H1 (cell line): ENCODE data around the gene POLR2A. TPM values are rescaled to one million over a fixed set of nuclear protein-coding genes. Genes with fewer than 3 reads are reported as not detected.

Experiments
- CTCF ChIA-PET: fragments of 300-600 bp; sonication (Branson Sonifier 250); formaldehyde crosslinking; loops from one replicate; lab custom pipeline; 2021; ENCODE audit not compliant: partially characterized antibody; lab: Charles Lee
- POLR2A ChIA-PET: fragments of 300-600 bp; sonication (Branson Sonifier 250); formaldehyde crosslinking; loops from one replicate; lab custom pipeline; 2021; ENCODE audit warnings: inconsistent platforms; ENCODE audit not compliant: partially characterized antibody; lab: Charles Lee
- DNase-seq, 2 experiments: peaks; one replicate each; pipeline versions ENCODE4 v3.0.0 to v3.0.0-alpha.2; 2010 to 2022; ENCODE audit warnings: low spot score in 2 of 2, low read depth in 1 of 2, mixed read lengths in 1 of 2
- FAIRE-seq: peaks from 2 replicates; lab custom pipeline; 2011; peaks lifted over from hg19 to GRCh38; lab: Jason Lieb, UNC
- H2AFZ ChIP-seq: 2 replicates; pipeline ENCODE4 v1.8.1; 2012; ENCODE audit warnings: low read length, inconsistent platforms
- H2AK5ac ChIP-seq: 2 replicates; pipeline ENCODE4 v1.6.1; 2013; ENCODE audit warnings: low read depth, low read length
- H2BK120ac ChIP-seq: replicated peaks from 2 replicates; pipeline ENCODE3; 2013; ENCODE audit warnings: low read depth, low read length, inconsistent platforms
- H2BK12ac ChIP-seq: 2 replicates; pipeline ENCODE4 v1.6.1; 2013; ENCODE audit warnings: low read depth, low read length
- H2BK15ac ChIP-seq: 2 replicates; pipeline ENCODE4 v1.6.1; 2013; ENCODE audit warnings: low read length
- H2BK20ac ChIP-seq: 2 replicates; pipeline ENCODE4 v1.6.1; 2013; ENCODE audit warnings: low read length
- H2BK5ac ChIP-seq: 2 replicates; pipeline ENCODE4 v1.6.1; 2013; ENCODE audit warnings: low read depth, low read length
- H3K14ac ChIP-seq: 2 replicates; pipeline ENCODE4 v1.6.1; 2013; ENCODE audit warnings: inconsistent platforms; ENCODE audit not compliant: insufficient read length
- H3K18ac ChIP-seq: 2 replicates; pipeline ENCODE4 v1.6.1; 2013; ENCODE audit warnings: low read length; ENCODE audit errors: extremely low read depth
- H3K23ac ChIP-seq: 2 replicates; pipeline ENCODE4 v1.6.1; 2013; ENCODE audit warnings: inconsistent platforms; ENCODE audit not compliant: insufficient read length
- H3K23me2 ChIP-seq: 2 replicates; pipeline ENCODE4 v1.6.1; 2013; ENCODE audit warnings: low read depth, low read length
- H3K27ac ChIP-seq: 2 replicates; pipeline ENCODE4 v1.6.1; 2011; ENCODE audit warnings: low read depth, low read length, inconsistent platforms
- H3K27me3 ChIP-seq, 4 experiments: replicated peaks in 1 of 4; 1 replicate in 1 of 4; 2 replicates in 3 of 4; pipeline versions ENCODE4 v1.6.1 to v1.8.1; 2011 to 2013; ENCODE audit warnings: low read length in 3 of 4, mild to moderate bottlenecking in 3 of 4, inconsistent platforms in 2 of 4, mixed read lengths in 2 of 4, moderate library complexity in 1 of 4; ENCODE audit not compliant: control insufficient read depth in 3 of 4, insufficient read depth in 3 of 4; ENCODE audit errors: extremely low read depth in 1 of 4
- H3K36me3 ChIP-seq, 4 experiments: 2 replicates each; pipeline versions ENCODE4 v1.6.1 to v1.8.1; 2011 to 2013; ENCODE audit warnings: mild to moderate bottlenecking in 4 of 4, low read length in 3 of 4, moderate library complexity in 2 of 4, control low read depth in 1 of 4, inconsistent platforms in 1 of 4; ENCODE audit not compliant: insufficient read depth in 4 of 4, control insufficient read depth in 2 of 4
- H3K4ac ChIP-seq: replicated peaks from 2 replicates; pipeline ENCODE3; 2013; ENCODE audit warnings: low read length, low read depth, mixed read lengths, inconsistent platforms; ENCODE audit not compliant: insufficient read length
- H3K4me1 ChIP-seq, 4 experiments: replicated peaks in 1 of 4; 1 replicate in 1 of 4; 2 replicates in 3 of 4; pipeline versions ENCODE4 v1.6.1 to v1.8.1; 2011 to 2013; ENCODE audit warnings: low read length in 3 of 4, inconsistent platforms in 2 of 4, mixed read lengths in 1 of 4; ENCODE audit not compliant: insufficient read depth in 4 of 4, control insufficient read depth in 3 of 4
- H3K4me2 ChIP-seq, 2 experiments: 2 replicates each; pipeline versions ENCODE4 v1.6.1 to v1.8.1; 2011 to 2013; ENCODE audit warnings: low read depth in 2 of 2, low read length in 2 of 2, control low read depth in 1 of 2, inconsistent platforms in 1 of 2, mild to moderate bottlenecking in 1 of 2; ENCODE audit not compliant: insufficient read depth in 1 of 2
- H3K4me3 ChIP-seq, 4 experiments: fragments of 200-600, 300-600 bp in 1 of 4; sonication (generic), shearing (Covaris generic), sonication (Bioruptor Twin) in 1 of 4; 2 replicates each; pipeline versions ENCODE4 v1.5.1 to v1.8.1; 2011 to 2016; ENCODE audit warnings: low read length in 4 of 4, low read depth in 3 of 4, control low read depth in 2 of 4, inconsistent platforms in 2 of 4, mild to moderate bottlenecking in 2 of 4, mixed read lengths in 1 of 4, moderate library complexity in 1 of 4; ENCODE audit not compliant: insufficient read depth in 2 of 4; ENCODE audit errors: extremely low read depth in 1 of 4
- H3K56ac ChIP-seq: replicated peaks from 2 replicates; pipeline ENCODE3; 2013; ENCODE audit warnings: low read depth, mild to moderate bottlenecking, mixed read lengths, low read length, inconsistent platforms; ENCODE audit not compliant: insufficient read length
- H3K79me1 ChIP-seq: 2 replicates; pipeline ENCODE4 v1.6.1; 2013; ENCODE audit warnings: low read depth, low read length, control low read depth
- H3K79me2 ChIP-seq, 2 experiments: 2 replicates each; pipeline versions ENCODE4 v1.6.1 to v1.8.1; 2012 to 2013; ENCODE audit warnings: low read length in 2 of 2, mild to moderate bottlenecking in 2 of 2, inconsistent platforms in 1 of 2; ENCODE audit not compliant: insufficient read depth in 2 of 2, control insufficient read depth in 1 of 2
- H3K9ac ChIP-seq, 4 experiments: replicated peaks in 1 of 4; 1 replicate in 1 of 4; 2 replicates in 3 of 4; pipeline versions ENCODE4 v1.6.1 to v1.8.1; 2011 to 2013; ENCODE audit warnings: low read depth in 3 of 4, low read length in 3 of 4, control low read depth in 2 of 4, mild to moderate bottlenecking in 2 of 4, moderate library complexity in 2 of 4, inconsistent platforms in 1 of 4; ENCODE audit errors: extremely low read depth in 1 of 4
- H3K9me3 ChIP-seq, 2 experiments: 2 replicates each; pipeline versions ENCODE4 v1.6.1 to v1.8.1; 2012 to 2013; ENCODE audit warnings: mild to moderate bottlenecking in 2 of 2, moderate library complexity in 2 of 2, control low read depth in 1 of 2, inconsistent platforms in 1 of 2, low read depth in 1 of 2, low read length in 1 of 2, mixed read lengths in 1 of 2; ENCODE audit not compliant: insufficient read depth in 2 of 2
- H4K20me1 ChIP-seq, 2 experiments: replicated peaks in 1 of 2; 2 replicates each; pipeline versions ENCODE3 to v1.8.1; 2011 to 2013; ENCODE audit warnings: inconsistent platforms in 2 of 2, low read length in 2 of 2, mild to moderate bottlenecking in 1 of 2; ENCODE audit not compliant: insufficient read depth in 2 of 2, control insufficient read depth in 1 of 2
- H4K5ac ChIP-seq: 2 replicates; pipeline ENCODE4 v1.6.1; 2013; ENCODE audit warnings: low read length, low read depth, mixed read lengths, inconsistent platforms; ENCODE audit not compliant: insufficient read length
- H4K8ac ChIP-seq: 2 replicates; pipeline ENCODE4 v1.8.0; 2013; ENCODE audit warnings: mild to moderate bottlenecking, moderate library complexity, low read length, inconsistent platforms; ENCODE audit not compliant: insufficient read depth; ENCODE audit errors: extremely low read depth
- H4K91ac ChIP-seq: replicated peaks from 2 replicates; pipeline ENCODE3; 2013; ENCODE audit warnings: low read length, mixed read lengths, inconsistent platforms; ENCODE audit not compliant: insufficient read length
- ATF3 ChIP-seq: IDR thresholded peaks from 2 replicates; pipeline ENCODE4 v1.6.1; 2011; ENCODE audit warnings: low read depth, mild to moderate bottlenecking, low read length; ENCODE audit not compliant: insufficient read depth
- GTF2F1 ChIP-seq: IDR thresholded peaks from 2 replicates; pipeline ENCODE4 v1.6.1; 2012; ENCODE audit warnings: low read depth, low read length, improper control_type of control experiment, borderline replicate concordance
- HDAC6 ChIP-seq: IDR thresholded peaks from one replicate; pipeline ENCODE4 v1.7.1; 2012; ENCODE audit warnings: low read depth, mild to moderate bottlenecking, inconsistent platforms, low read length, moderate library complexity
- KDM4A ChIP-seq: IDR thresholded peaks from one replicate; pipeline ENCODE4 v1.7.1; 2012; ENCODE audit warnings: low read depth, mild to moderate bottlenecking, moderate library complexity, low read length, inconsistent platforms; ENCODE audit not compliant: severe bottlenecking
- RFX5 ChIP-seq: IDR thresholded peaks from 2 replicates; pipeline ENCODE4 v1.6.1; 2011; ENCODE audit warnings: low read depth, low read length, improper control_type of control experiment, borderline replicate concordance
- RNF2 ChIP-seq: fragments of 200-900, 300-1000 bp; sonication (generic); IDR thresholded peaks from 2 replicates; pipeline ENCODE4 v1.7.1; 2016; ENCODE audit warnings: borderline replicate concordance, low read depth, mild to moderate bottlenecking, antibody characterized with exemption, low read length; ENCODE audit not compliant: poor library complexity, severe bottlenecking; ENCODE audit errors: missing control alignments
- SAP30 ChIP-seq: fragments of 300-600 bp; sonication (generic); IDR thresholded peaks from 2 replicates; pipeline ENCODE4 v1.7.1; 2012; ENCODE audit warnings: low read length, moderate library complexity, mild to moderate bottlenecking, inconsistent platforms; ENCODE audit not compliant: insufficient read depth, insufficient replicate concordance
- SP2 ChIP-seq: IDR thresholded peaks from 2 replicates; pipeline ENCODE4 v1.6.1; 2012; ENCODE audit warnings: mild to moderate bottlenecking, low read length, inconsistent platforms
- WGBS, 2 experiments: shearing (Covaris generic) in 1 of 2; methylation state at CpG; one replicate each; pipeline versions ENCODE4 v1.1.6 to v1.1.7; 2013 to 2015; ENCODE audit warnings: low lambda C conversion rate in 2 of 2, mixed read lengths in 2 of 2, inconsistent platforms in 1 of 2, low coverage in 1 of 2, missing lambda C conversion rate in 1 of 2; ENCODE audit not compliant: insufficient replicate concordance in 2 of 2, insufficient coverage in 1 of 2, insufficient read length in 1 of 2; ENCODE audit errors: extremely low coverage in 1 of 2, missing lambda C conversion rate in 1 of 2; 5-methylcytosine and 5-hydroxymethylcytosine counted together
- polyA plus RNA-seq, 7 experiments: library from polyadenylated mRNA; depleted of rRNA in 3 of 7; stranded (reverse) in 5 of 7; unstranded in 2 of 7; fragments of >200 nt in 5 of 7; fragments of 200-250 nt in 2 of 7; gene quantifications; 1 replicate in 5 of 7; 2 replicates in 1 of 7; 4 replicates in 1 of 7; pipeline versions ENCODE4 v1.2.1 to v1.2.3, GENCODE V29; 2011 to 2013; ENCODE audit warnings: missing spikeins in 2 of 7, mixed read lengths in 2 of 7
- total RNA-seq: library from RNA; stranded (reverse); fragmentation: NEBNext Ultra II Directional; extraction: Animal tissue kit (Norgen Biotek cat#: 25700); gene quantifications from 2 replicates; pipeline ENCODE4 v1.2.1, GENCODE V29; 2021
- TF ChIP-seq, protein P1 (sequence below), 3 experiments: IDR thresholded peaks; 1 replicate in 2 of 3; 2 replicates in 1 of 3; pipeline versions ENCODE4 v1.5.1 to v1.6.1; 2011; ENCODE audit warnings: low read length in 3 of 3, mild to moderate bottlenecking in 3 of 3, inconsistent platforms in 2 of 3, low read depth in 1 of 3, moderate library complexity in 1 of 3; ENCODE audit not compliant: insufficient read depth in 1 of 3; ENCODE audit errors: control extremely low read depth in 1 of 3

POLR2A gene
- total and polyA plus RNA-seq, 2 of the 8 experiments (the other 6 are each of a cell fraction or from before 2014, with no cell fraction given) = 26.8 to 150 TPM

DNA sequence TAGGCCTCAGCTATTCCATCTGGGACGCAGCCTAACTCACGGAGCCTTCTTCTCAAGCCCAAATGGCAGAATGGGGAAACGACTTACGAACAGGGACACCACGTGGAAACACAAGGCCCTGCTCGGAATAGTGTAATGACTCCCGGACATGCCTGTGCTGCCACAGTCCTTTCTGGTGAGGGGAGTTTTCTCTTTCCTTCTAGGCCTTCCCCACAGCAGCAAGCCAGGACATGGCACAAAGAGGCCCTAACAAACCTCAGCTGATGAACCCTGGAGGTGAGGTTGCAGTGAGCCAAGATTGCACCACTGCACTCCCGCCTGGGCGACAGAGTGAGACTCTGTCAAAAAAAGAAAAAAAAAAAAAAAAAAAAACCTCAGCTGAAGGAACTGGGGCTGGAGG, 20.1 kb upstream of the POLR2A start:
- Histone ChIP-seq H3K4me1 (peaks cover 2 to 9% (median 7%) of the 10 kb centered on the region in 4 experiments), H3K9me3 (no peaks in the 10 kb centered on the region), H3K4me3 (no peak overlapping the region), H2AFZ (no peak overlapping the region), H4K20me1 (peaks cover 0 to 1% of the 10 kb centered on the region in 2 experiments), H3K36me3 (peaks cover 0 to 3% (median under 1%) of the 10 kb centered on the region in 4 experiments; a peak in 3 of 8 replicates), H4K91ac (no peak overlapping the region), H3K4ac (no peak overlapping the region), H3K18ac (no peak overlapping the region), H3K79me1 (peaks cover 2% of the 10 kb centered on the region; the same call in 1 of the 2 replicates), H3K79me2 (no peaks in the 10 kb centered on the region), H3K56ac (no peak overlapping the region), H2BK15ac (no peak overlapping the region), H2BK12ac (no peak overlapping the region), H3K14ac (no peak overlapping the region), H2BK20ac (no peak overlapping the region), H2AK5ac (no peak overlapping the region), H3K23ac (no peak overlapping the region), H3K27me3 (no peaks in the 10 kb centered on the region), H2BK5ac (no peak overlapping the region), H3K9ac (no peak overlapping the region), H4K8ac (no peak overlapping the region), H3K4me2 (no peak overlapping the region), H4K5ac (no peak overlapping the region), H3K23me2 (no peaks in the 10 kb centered on the region), H2BK120ac (no peak overlapping the region), H3K27ac (no peak overlapping the region)
- POLR2A ChIA-PET = interaction anchor here (0.6 to 13.8 kb wide), 5 partner anchors 10 to 125 kb away, joined by 3 to 200 read pairs (median 4); partner anchors contain the start of genes FGF11, POLR2A, SLC35G6 and ZBTB4
- DNase-seq (no peak), FAIRE-seq (no peak)
- CTCF ChIA-PET = interaction anchor here (0.6 to 1.5 kb wide), 3 partner anchors 23 to 178 kb away, joined by 3 to 4 read pairs (median 4); no protein-coding TSS in a partner anchor
- 96% methylated on average over 9 of the region's 9 CpGs; no CpG with 5 or more reads in 1 of the 2 experiments for WGBS, 2 experiments
- no peak for TF ChIP-seq HDAC6
- TF ChIP-seq GTF2F1 = no peak
- TF ChIP-seq RNF2 = no peak
- TF ChIP-seq KDM4A = no peak
- no peak for TF ChIP-seq SP2
- TF ChIP-seq RFX5 = no peak
- no peak for TF ChIP-seq SAP30
- TF ChIP-seq, protein P1, sequence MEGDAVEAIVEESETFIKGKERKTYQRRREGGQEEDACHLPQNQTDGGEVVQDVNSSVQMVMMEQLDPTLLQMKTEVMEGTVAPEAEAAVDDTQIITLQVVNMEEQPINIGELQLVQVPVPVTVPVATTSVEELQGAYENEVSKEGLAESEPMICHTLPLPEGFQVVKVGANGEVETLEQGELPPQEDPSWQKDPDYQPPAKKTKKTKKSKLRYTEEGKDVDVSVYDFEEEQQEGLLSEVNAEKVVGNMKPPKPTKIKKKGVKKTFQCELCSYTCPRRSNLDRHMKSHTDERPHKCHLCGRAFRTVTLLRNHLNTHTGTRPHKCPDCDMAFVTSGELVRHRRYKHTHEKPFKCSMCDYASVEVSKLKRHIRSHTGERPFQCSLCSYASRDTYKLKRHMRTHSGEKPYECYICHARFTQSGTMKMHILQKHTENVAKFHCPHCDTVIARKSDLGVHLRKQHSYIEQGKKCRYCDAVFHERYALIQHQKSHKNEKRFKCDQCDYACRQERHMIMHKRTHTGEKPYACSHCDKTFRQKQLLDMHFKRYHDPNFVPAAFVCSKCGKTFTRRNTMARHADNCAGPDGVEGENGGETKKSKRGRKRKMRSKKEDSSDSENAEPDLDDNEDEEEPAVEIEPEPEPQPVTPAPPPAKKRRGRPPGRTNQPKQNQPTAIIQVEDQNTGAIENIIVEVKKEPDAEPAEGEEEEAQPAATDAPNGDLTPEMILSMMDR (IDR thresholded peaks at IDR 0.05; ENCODE audit: control extremely low read depth in 1 of 3, insufficient read depth in 1 of 3, low read depth in 1 of 3, low read length in 3 of 3) = no peak
- no peak for TF ChIP-seq ATF3
